ENCODE results near the gene CHCHD6.

GRCh38 chr3:126691765-126692164, 12.3 kb upstream of the CHCHD6 start:
- TF ChIP-seq, protein P1, sequence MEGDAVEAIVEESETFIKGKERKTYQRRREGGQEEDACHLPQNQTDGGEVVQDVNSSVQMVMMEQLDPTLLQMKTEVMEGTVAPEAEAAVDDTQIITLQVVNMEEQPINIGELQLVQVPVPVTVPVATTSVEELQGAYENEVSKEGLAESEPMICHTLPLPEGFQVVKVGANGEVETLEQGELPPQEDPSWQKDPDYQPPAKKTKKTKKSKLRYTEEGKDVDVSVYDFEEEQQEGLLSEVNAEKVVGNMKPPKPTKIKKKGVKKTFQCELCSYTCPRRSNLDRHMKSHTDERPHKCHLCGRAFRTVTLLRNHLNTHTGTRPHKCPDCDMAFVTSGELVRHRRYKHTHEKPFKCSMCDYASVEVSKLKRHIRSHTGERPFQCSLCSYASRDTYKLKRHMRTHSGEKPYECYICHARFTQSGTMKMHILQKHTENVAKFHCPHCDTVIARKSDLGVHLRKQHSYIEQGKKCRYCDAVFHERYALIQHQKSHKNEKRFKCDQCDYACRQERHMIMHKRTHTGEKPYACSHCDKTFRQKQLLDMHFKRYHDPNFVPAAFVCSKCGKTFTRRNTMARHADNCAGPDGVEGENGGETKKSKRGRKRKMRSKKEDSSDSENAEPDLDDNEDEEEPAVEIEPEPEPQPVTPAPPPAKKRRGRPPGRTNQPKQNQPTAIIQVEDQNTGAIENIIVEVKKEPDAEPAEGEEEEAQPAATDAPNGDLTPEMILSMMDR (IDR thresholded peaks at IDR 0.05; ENCODE audit: low read depth, low read length), result no peak
- no peak for TF ChIP-seq EZH2phosphoT487 (IDR thresholded peaks at IDR 0.05; ENCODE audit: low read depth)
